ENCODE data around the gene TEX13D.
A peak's percentile ranks its signal among the peaks of the same experiment; 100 is the strongest.

TEX13D gene

GRCh38 chrX:124383354-124383753, 50.9 kb downstream of the TEX13D start:
- Mint-ChIP-seq H3K27ac (peak overlapping the region in 1 of 2 donors; percentile 46), H3K4me1 (peaks cover 6% of the 10 kb centered on the region), H3K27me3 (no peaks in the 10 kb centered on the region), H3K4me3 (no peak overlapping the region), H3K9me3 (no peaks in the 10 kb centered on the region)
- no peak for DNase-seq
- no peak for ATAC-seq

GRCh38 chrX:124386401-124386800, 53.9 kb downstream of the TEX13D start:
- ATAC-seq (no peak), DNase-seq (no peak)
- Mint-ChIP-seq H3K4me1 (peaks cover 6% of the 10 kb centered on the region), H3K27me3 (no peaks in the 10 kb centered on the region), H3K4me3 (no peak overlapping the region), H3K27ac (peak overlapping the region in 1 of 2 donors; percentile 21), H3K9me3 (no peaks in the 10 kb centered on the region)
